ENCODE results near the gene DUSP11.
"Not testable (repeated sequence)": the region's sequence is repeated elsewhere in the genome, so short reads cannot be mapped to it uniquely, and the experiment has no call there.

GRCh38 chr2:73754332-73754731, 25.6 kb downstream of the DUSP11 start:
- TF ChIP-seq CTCF (IDR thresholded peaks at IDR 0.05; ENCODE audit: low read depth, low read length, poor library complexity, severe bottlenecking); EZH2phosphoT487 (IDR thresholded peaks at IDR 0.05; ENCODE audit: borderline replicate concordance, low read length): not testable (repeated sequence)

Measured in DOHH2 (cell line).